Ishikawa (cell line): ENCODE data around the gene GTPBP4.

Experiments used
- CEBPB ChIP-seq: IDR thresholded peaks from 2 replicates; pipeline ENCODE4 v1.6.1; 2012
- CREB1 ChIP-seq: IDR thresholded peaks from 2 replicates; pipeline ENCODE4 v1.6.1; 2012; ENCODE audit warnings: low read depth
- EP300 ChIP-seq: IDR thresholded peaks from 2 replicates; pipeline ENCODE4 v1.6.1; 2012; ENCODE audit warnings: borderline replicate concordance
- FOXM1 ChIP-seq: IDR thresholded peaks from 2 replicates; pipeline ENCODE4 v1.6.1; 2012; ENCODE audit warnings: low read depth, borderline replicate concordance
- RAD21 ChIP-seq: IDR thresholded peaks from 2 replicates; pipeline ENCODE4 v1.6.1; 2012; ENCODE audit warnings: low read depth
- REST ChIP-seq: IDR thresholded peaks from 2 replicates; pipeline ENCODE4 v1.6.1; 2012; ENCODE audit warnings: low read depth, mild to moderate bottlenecking
- TAF1 ChIP-seq: IDR thresholded peaks from 2 replicates; pipeline ENCODE4 v1.6.1; 2012; ENCODE audit warnings: low read depth, mild to moderate bottlenecking
- TCF12 ChIP-seq: IDR thresholded peaks from 2 replicates; pipeline ENCODE4 v1.6.1; 2012; ENCODE audit warnings: low read depth
- USF1 ChIP-seq: IDR thresholded peaks from 2 replicates; pipeline ENCODE4 v1.6.1; 2012
- YY1 ChIP-seq: IDR thresholded peaks from 2 replicates; pipeline ENCODE4 v1.6.1; 2012; ENCODE audit warnings: low read depth
- ZBTB7A ChIP-seq: IDR thresholded peaks from 2 replicates; pipeline ENCODE4 v1.6.1; 2012; ENCODE audit warnings: low read depth

- TF ChIP-seq RAD21 = no peak
- no peak for TF ChIP-seq EP300
- no peak for TF ChIP-seq TAF1
- TF ChIP-seq YY1 = no peak
- TF ChIP-seq FOXM1 = no peak
- TF ChIP-seq REST = no peak
- TF ChIP-seq CEBPB = no peak
- TF ChIP-seq USF1 = no peak
- TF ChIP-seq TCF12 = no peak
- TF ChIP-seq ZBTB7A = no peak
- no peak for TF ChIP-seq CREB1
Observed at GRCh38 chr10:954396-954795, 33.8 kb upstream of the GTPBP4 start.
